ENCODE data around the gene RENBP.

Gene RENBP

GRCh38 chrX:153887385-153887784, 57.1 kb downstream of the RENBP start:
- DNase-seq (ENCODE audit: low spot score), result no peak

GRCh38 chrX:153886915-153887314, 57.5 kb downstream of the RENBP start:
- DNase-seq (ENCODE audit: low spot score), result no peak

GRCh38 chrX:153885968-153886903, 58.2 kb downstream of the RENBP start, which contains the start of gene L1CAM:
Gene L1CAM, minus strand, starts transcription at chrX:153886173. Its CDS starts 10,337 bp downstream, at chrX:153875836.
- DNase-seq (ENCODE audit: low spot score), result no peak

All from CD4-positive, alpha-beta T cell treated with Interleukin-15 for 4 hours (primary cell).